WTC11 (cell line): Measurements from ENCODE around the gene TPM4.

Experiments
- CTCF ChIP-seq: fragments of 200-600 bp; IDR thresholded peaks from 2 replicates; pipeline ENCODE4 v1.8.0; 2022; ENCODE audit warnings: antibody characterized with exemption
- NR3C1 ChIP-seq: sonication (generic); formaldehyde crosslinking; conservative IDR thresholded peaks from 2 replicates; pipeline ENCODE4 v1.8.1; 2023; ENCODE audit warnings: low read depth, mild to moderate bottlenecking, missing genetic modification reagents
- TEAD4 ChIP-seq: sonication (generic); formaldehyde crosslinking; IDR thresholded peaks from 2 replicates; pipeline ENCODE4 v1.8.0; 2022; ENCODE audit warnings: mild to moderate bottlenecking, missing genetic modification reagents

DNA sequence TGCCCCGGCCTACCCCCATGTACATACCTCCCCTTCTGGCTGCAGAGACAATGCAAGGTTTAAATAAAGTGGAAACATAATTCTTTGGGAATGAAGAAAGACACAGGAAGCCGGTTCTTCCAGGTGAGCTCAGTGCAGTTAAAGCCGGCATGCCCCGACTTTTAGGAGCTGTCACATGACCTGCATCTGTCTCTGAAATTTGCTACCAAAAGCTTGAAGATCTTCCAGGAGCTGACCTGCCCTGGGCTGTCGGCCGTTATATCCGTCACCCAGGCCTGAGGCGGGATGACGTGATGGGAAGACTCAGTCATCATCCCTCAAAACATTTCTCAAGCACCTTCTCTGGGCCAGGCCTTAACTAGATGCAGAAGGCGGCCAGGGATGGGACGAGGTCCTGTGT is 45.7 kb downstream of the TPM4 start:
- TF ChIP-seq CTCF, result no peak
- TF ChIP-seq NR3C1 (CRISPR knock-in tag), result no peak
- TF ChIP-seq TEAD4 (CRISPR knock-in tag), result no peak
